H1 (cell line): ENCODE results near the gene ADRA2A. TPM values are rescaled to one million over a fixed set of nuclear protein-coding genes. Genes with fewer than 3 reads are reported as not detected.

Experiments
- CHD1 ChIP-seq: IDR thresholded peaks from 2 replicates; pipeline ENCODE4 v1.6.1; 2012; ENCODE audit warnings: low read depth, low read length, improper control_type of control experiment
- KDM5A ChIP-seq: fragments of 200-600 bp; IDR thresholded peaks from 2 replicates; pipeline ENCODE4 v1.7.1; 2012; ENCODE audit warnings: mild to moderate bottlenecking, low read length, inconsistent platforms, mixed read lengths
- TAF7 ChIP-seq: optimal IDR thresholded peaks from 2 replicates; pipeline ENCODE3; 2011; ENCODE audit warnings: low read depth, mild to moderate bottlenecking, inconsistent platforms, low read length, moderate library complexity, borderline replicate concordance
- polyA plus RNA-seq, 7 experiments: library from polyadenylated mRNA; depleted of rRNA in 3 of 7; stranded (reverse) in 5 of 7; unstranded in 2 of 7; fragments of >200 nt in 5 of 7; fragments of 200-250 nt in 2 of 7; gene quantifications; 1 replicate in 5 of 7; 2 replicates in 1 of 7; 4 replicates in 1 of 7; pipeline versions ENCODE4 v1.2.1 to v1.2.3, GENCODE V29; 2011 to 2013; ENCODE audit warnings: missing spikeins in 2 of 7, mixed read lengths in 2 of 7
- total RNA-seq: library from RNA; stranded (reverse); fragmentation: NEBNext Ultra II Directional; extraction: Animal tissue kit (Norgen Biotek cat#: 25700); gene quantifications from 2 replicates; pipeline ENCODE4 v1.2.1, GENCODE V29; 2021

Gene ADRA2A
- total and polyA plus RNA-seq, 2 of the 8 experiments (the other 6 are each of a cell fraction or from before 2014, with no cell fraction given): 5.9 to 6.2 TPM

GRCh38 chr10:111109501-111110242 lies 32.8 kb downstream of the ADRA2A start (continued):
- TF ChIP-seq CHD1 (no peak), TAF7 (no peak), KDM5A (no peak)
